RWPE1 (cell line): ENCODE results near the gene RAD50.
"Not testable (repeated sequence)": the region's sequence is repeated elsewhere in the genome, so short reads cannot be mapped to it uniquely, and the experiment has no call there.

Source experiments
- CTCF ChIA-PET: fragments of 350-600 bp; sonication (Branson Sonifier 250); formaldehyde crosslinking; extraction: SDS; loops from one replicate; lab custom pipeline; 2021; lab: Yijun Ruan, JAX
- POLR2A ChIA-PET: fragments of 400-600 bp; formaldehyde crosslinking; extraction: SDS; loops from one replicate; lab custom pipeline; 2020; ENCODE audit warnings: antibody characterized with exemption; ENCODE audit not compliant: low non-redundant PET; lab: Yijun Ruan, JAX
- DNase-seq: peaks from one replicate; pipeline ENCODE4 v3.0.0; 2012; ENCODE audit warnings: low spot score
- H3K27ac ChIP-seq: fragments of 450-650 bp; 2 replicates; pipeline ENCODE4 v1.5.1; 2017
- TF ChIP-seq, protein P1 (sequence below): fragments of 450-650 bp; conservative IDR thresholded peaks from 2 replicates; pipeline ENCODE4 v1.5.1; 2017; ENCODE audit warnings: low read depth, mild to moderate bottlenecking

RAD50 gene

GRCh38 chr5:132576123-132576522 is 19.3 kb downstream of the RAD50 start:
- POLR2A ChIA-PET, result no interaction called here
- TF ChIP-seq, protein P1, sequence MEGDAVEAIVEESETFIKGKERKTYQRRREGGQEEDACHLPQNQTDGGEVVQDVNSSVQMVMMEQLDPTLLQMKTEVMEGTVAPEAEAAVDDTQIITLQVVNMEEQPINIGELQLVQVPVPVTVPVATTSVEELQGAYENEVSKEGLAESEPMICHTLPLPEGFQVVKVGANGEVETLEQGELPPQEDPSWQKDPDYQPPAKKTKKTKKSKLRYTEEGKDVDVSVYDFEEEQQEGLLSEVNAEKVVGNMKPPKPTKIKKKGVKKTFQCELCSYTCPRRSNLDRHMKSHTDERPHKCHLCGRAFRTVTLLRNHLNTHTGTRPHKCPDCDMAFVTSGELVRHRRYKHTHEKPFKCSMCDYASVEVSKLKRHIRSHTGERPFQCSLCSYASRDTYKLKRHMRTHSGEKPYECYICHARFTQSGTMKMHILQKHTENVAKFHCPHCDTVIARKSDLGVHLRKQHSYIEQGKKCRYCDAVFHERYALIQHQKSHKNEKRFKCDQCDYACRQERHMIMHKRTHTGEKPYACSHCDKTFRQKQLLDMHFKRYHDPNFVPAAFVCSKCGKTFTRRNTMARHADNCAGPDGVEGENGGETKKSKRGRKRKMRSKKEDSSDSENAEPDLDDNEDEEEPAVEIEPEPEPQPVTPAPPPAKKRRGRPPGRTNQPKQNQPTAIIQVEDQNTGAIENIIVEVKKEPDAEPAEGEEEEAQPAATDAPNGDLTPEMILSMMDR, result no peak
- no peak overlapping the region for H3K27ac ChIP-seq
- CTCF ChIA-PET, result interaction anchor here (0.7 kb wide), 2 partner anchors 12 to 69 kb away, joined by 3 to 5 read pairs; no protein-coding TSS in a partner anchor
- DNase-seq, result no peak

DNA sequence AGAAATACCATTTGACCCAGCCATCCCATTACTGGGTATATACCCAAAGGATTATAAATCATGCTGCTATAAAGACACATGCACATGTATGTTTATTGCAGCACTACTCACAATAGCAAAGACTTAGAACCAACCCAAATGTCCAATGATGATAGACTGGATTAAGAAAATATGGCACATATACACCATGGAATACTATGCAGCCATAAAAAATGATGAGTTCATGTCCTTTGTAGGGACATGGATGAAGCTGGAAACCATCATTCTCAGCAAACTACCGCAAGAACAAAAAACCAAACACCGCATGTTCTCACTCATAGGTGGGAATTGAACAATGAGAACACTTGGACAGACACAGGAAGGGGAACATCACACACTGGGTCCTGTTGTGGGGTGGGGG is 27.8 kb downstream of the RAD50 start:
- CTCF ChIA-PET, DNase-seq, POLR2A ChIA-PET, H3K27ac ChIP-seq: not testable (repeated sequence)

DNA sequence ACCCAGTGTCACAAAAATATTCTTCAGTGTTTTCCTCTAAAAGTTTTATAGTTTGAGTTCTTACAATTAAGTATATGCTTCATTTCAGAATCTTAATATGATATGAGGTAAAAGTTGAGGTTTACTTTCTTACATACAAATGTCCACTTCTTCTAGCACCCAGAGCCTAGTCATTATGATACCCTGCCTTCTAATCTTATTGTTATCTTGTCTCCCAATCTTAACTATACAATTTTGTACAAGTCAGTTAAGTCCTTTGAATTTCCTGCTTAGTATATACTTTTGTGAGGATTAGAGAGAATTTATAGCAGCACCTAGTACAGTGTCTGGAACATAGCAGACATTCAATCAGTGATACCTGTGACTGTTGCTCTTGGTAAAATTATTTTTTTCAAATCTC is 29.3 kb downstream of the RAD50 start:
- ChIA-PET CTCF (interaction anchor here (0.6 to 0.7 kb wide), 2 partner anchors 39 to 88 kb away, joined by 3 read pairs; no protein-coding TSS in a partner anchor), POLR2A (no interaction called here)
- no peak overlapping the region for H3K27ac ChIP-seq
- TF ChIP-seq, protein P1, result no peak
- no peak for DNase-seq

DNA sequence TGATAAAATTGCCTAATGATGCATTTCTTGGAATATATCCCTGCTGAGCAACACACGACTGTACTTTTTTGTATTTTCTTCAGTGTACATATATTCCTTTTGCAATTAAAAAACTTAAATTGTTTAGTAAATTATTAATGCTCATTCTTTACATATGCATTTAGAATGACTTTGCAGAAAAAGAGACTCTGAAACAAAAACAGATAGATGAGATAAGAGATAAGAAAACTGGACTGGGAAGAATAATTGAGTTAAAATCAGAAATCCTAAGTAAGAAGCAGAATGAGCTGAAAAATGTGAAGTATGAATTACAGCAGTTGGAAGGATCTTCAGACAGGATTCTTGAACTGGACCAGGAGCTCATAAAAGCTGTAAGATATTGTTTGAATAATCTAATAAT is 32.7 kb downstream of the RAD50 start:
- POLR2A ChIA-PET, result no interaction called here
- TF ChIP-seq, protein P1, result no peak
- DNase-seq, result no peak
- CTCF ChIA-PET, result no interaction called here
- H3K27ac ChIP-seq, result no peak overlapping the region

DNA sequence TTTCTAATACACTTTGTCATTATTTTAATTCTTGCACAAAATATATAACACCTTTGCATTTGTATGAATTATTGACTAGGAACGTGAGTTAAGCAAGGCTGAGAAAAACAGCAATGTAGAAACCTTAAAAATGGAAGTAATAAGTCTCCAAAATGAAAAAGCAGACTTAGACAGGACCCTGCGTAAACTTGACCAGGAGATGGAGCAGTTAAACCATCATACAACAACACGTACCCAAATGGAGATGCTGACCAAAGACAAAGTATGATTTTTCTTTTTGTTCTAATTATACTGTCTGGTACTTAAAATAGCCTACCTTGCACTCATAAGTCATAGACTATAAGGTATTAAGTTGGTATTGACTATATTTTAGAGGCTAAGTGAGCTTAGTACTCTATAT is 34.4 kb downstream of the RAD50 start:
- DNase-seq, result peak; percentile 8
- no peak overlapping the region for H3K27ac ChIP-seq
- CTCF ChIA-PET, result no interaction called here
- TF ChIP-seq, protein P1, result no peak
- POLR2A ChIA-PET, result no interaction called here

- ChIA-PET CTCF (interaction anchor here (1.0 kb wide), 1 partner anchor 12 kb away, joined by 3 read pairs; no protein-coding TSS in a partner anchor), POLR2A (no interaction called here)
- DNase-seq, result no peak
- TF ChIP-seq, protein P1, result no peak
- no peak overlapping the region for H3K27ac ChIP-seq
These were observed 35.7 kb downstream of the RAD50 start for GRCh38 chr5:132592521-132592920.

DNA sequence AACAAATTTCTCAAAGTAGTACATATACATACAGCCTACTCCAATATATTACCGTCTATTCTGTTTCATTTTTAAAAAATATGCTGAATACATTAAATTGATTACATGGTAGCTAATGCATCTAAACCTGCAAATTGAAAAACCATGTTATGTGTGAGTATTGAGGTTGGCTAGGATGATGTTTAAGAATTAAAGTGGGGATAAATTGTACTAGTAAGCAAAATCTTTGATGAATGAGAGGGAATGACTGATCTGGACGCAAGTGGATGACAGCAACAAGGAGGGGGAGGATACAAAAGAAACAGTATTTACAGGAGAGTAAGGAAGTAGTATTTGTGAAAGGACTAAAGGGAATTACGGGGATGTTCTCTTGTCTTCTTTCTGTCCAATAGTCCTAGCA is 37.4 kb downstream of the RAD50 start:
- no peak for DNase-seq
- TF ChIP-seq, protein P1, result no peak
- ChIA-PET CTCF (interaction anchor here (0.6 to 1.0 kb wide), 2 partner anchors 63 to 67 kb away, joined by 3 to 4 read pairs; no protein-coding TSS in a partner anchor), POLR2A (no interaction called here)
- H3K27ac ChIP-seq, result no peak overlapping the region
